Nephron progenitor cell (in vitro differentiated cells): ENCODE data around the gene UBXN11.

Source experiments
- DNase-seq: peaks from one replicate; pipeline ENCODE4 v3.0.0; 2021
- H3K27ac Mint-ChIP-seq: 2 replicates; pipeline ENCODE4 v1.8.0; 2021; ENCODE audit warnings: mild to moderate bottlenecking, moderate library complexity, mixed read lengths
- H3K27me3 Mint-ChIP-seq: 2 replicates; pipeline ENCODE4 v1.8.0; 2021; ENCODE audit warnings: mild to moderate bottlenecking, low read depth, mixed read lengths; ENCODE audit not compliant: poor library complexity
- H3K36me3 Mint-ChIP-seq: 2 replicates; pipeline ENCODE4 v1.8.0; 2021; ENCODE audit warnings: low read depth, mixed read lengths
- H3K4me1 Mint-ChIP-seq: 2 replicates; pipeline ENCODE4 v1.8.0; 2021; ENCODE audit warnings: mixed read lengths
- H3K4me3 Mint-ChIP-seq: 2 replicates; pipeline ENCODE4 v1.8.0; 2021; ENCODE audit warnings: mild to moderate bottlenecking, moderate library complexity, mixed read lengths
- H3K9me3 Mint-ChIP-seq: 2 replicates; pipeline ENCODE4 v1.8.0; 2021; ENCODE audit warnings: mild to moderate bottlenecking, moderate library complexity, mixed read lengths
- CTCF ChIP-seq: fragments of 200-600 bp; sonication (generic); IDR thresholded peaks from 2 replicates; pipeline ENCODE4 v1.5.0; 2021; ENCODE audit warnings: antibody characterized with exemption

UBXN11 gene

DNA sequence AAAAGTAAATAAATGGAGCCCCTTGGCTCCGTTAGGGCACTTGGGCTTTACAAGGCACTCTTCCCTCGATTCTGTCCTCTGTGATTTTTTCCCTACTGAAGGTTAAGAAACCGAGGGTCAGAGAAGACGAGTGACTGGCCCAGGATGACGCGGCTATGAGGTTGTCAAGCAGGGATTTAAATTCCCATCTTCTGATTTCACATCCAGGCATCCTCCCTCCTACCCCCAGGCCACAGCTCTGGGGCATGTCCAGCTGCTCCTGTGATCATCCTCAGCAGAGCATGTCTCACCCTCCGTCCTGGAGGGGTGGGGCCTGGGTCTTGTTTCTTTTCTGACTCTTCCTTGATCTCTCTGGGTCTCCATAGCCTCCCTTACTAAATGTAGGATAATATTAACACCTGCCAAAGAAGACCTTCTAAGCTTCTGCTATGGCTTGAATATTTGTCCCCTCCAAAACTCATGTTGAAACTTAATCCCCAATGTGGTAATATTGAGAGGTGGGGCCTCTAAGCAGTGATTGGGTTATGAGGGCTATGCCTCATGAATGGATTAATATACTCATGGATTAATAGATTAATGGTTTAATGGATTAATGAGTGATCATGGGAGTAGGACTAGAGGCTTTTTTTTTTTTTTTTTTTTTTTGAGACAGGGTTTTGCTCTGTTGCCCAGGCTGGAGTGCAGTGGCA is 42.9 kb upstream of the UBXN11 start:
- Mint-ChIP-seq H3K4me1 (peaks cover 53% of the 10 kb centered on the region), H3K9me3 (no peaks in the 10 kb centered on the region), H3K27me3 (no peaks in the 10 kb centered on the region), H3K36me3 (no peaks in the 10 kb centered on the region), H3K27ac (peak overlapping the region; percentile 71), H3K4me3 (peak overlapping the region; percentile 18)
- TF ChIP-seq CTCF, result no peak
- no peak for DNase-seq

GRCh38 chr1:26346274-26347033 is 40.0 kb upstream of the UBXN11 start:
- DNase-seq, result no peak
- no peak overlapping the region for H3K27ac Mint-ChIP-seq
- no peaks in the 10 kb centered on the region for H3K36me3 Mint-ChIP-seq
- H3K4me1 Mint-ChIP-seq, result peaks cover 28% of the 10 kb centered on the region
- TF ChIP-seq CTCF, result no peak
- H3K9me3 Mint-ChIP-seq, result no peaks in the 10 kb centered on the region
- no peaks in the 10 kb centered on the region for H3K27me3 Mint-ChIP-seq
- no peak overlapping the region for H3K4me3 Mint-ChIP-seq

GRCh38 chr1:26345718-26346117 is 39.3 kb upstream of the UBXN11 start:
- DNase-seq, result no peak
- no peak for TF ChIP-seq CTCF
- no peak overlapping the region for H3K27ac Mint-ChIP-seq
- H3K9me3 Mint-ChIP-seq, result no peaks in the 10 kb centered on the region
- H3K4me3 Mint-ChIP-seq, result no peak overlapping the region
- no peaks in the 10 kb centered on the region for H3K27me3 Mint-ChIP-seq
- no peaks in the 10 kb centered on the region for H3K36me3 Mint-ChIP-seq
- H3K4me1 Mint-ChIP-seq, result peaks cover 21% of the 10 kb centered on the region

DNA sequence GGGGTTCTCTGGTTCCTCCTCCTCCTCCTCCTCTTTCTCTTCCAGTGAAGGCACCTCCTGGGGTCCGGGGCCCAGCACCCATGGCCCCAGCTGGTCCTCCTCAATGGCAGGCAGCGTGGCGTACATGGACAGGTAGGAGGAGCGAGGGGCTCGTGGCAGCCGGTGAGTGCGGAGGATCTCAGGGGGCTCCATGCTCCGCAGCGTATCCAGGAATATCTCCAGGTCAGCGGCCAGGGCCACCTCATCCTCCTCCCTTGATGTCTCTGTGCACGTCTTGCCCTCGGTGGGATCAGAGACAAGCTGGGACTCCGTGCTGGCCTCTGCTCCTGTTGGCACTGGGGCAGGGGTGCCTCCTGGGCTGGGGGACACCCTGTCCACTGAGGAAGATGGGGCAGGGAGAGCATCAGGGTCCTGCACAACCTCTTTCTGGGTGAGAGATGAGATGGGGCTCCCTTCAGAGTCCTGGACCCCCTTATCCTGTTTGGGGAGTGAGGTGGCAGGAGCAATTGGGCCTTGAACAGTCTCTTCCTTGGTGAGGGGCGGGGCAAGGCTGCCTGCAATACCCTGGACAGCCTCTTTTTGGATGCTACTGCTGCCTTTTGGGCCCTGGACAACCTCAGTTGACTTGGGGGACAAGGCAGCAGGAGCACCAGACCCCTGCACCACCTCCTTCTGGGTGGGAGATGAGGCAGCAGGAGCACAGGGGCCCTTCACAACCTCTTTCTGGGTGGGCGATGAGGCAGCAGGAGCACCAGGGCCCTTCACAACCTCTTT is 37.9 kb upstream of the UBXN11 start:
- Mint-ChIP-seq H3K27me3 (peaks cover 3% of the 10 kb centered on the region), H3K27ac (no peak overlapping the region), H3K4me3 (no peak overlapping the region), H3K36me3 (no peaks in the 10 kb centered on the region), H3K9me3 (no peaks in the 10 kb centered on the region), H3K4me1 (peaks cover 13% of the 10 kb centered on the region)
- no peak for DNase-seq
- no peak for TF ChIP-seq CTCF

DNA sequence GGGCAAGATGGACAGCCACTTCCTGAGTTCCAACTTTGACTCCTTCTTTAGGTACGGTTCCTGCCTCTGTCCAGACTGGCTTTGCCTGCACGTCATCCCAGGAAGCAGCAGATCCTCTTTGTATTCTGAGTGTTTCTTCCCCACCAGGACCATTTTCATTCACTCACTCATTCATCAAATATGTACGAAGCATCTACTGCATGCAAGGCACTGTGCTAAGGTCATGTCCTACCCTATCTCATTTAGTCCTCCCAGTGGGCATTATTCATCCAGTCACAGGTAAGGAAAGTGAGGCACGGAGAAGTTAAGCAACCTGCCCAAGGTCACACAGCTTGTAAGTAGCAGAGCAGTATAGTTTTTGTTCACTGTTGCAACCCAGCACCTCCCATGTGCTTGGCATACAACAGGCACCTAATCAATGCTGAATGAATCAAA is 33.6 kb upstream of the UBXN11 start:
- Mint-ChIP-seq H3K36me3 (no peaks in the 10 kb centered on the region), H3K4me3 (no peak overlapping the region), H3K27me3 (peaks cover 4% of the 10 kb centered on the region), H3K27ac (no peak overlapping the region), H3K9me3 (no peaks in the 10 kb centered on the region), H3K4me1 (peaks cover 41% of the 10 kb centered on the region)
- no peak for TF ChIP-seq CTCF
- no peak for DNase-seq
